Lower leg skin (tissue), 3 donors: ENCODE data around the gene ADARB2.

Source experiments
- POLR2A ChIP-seq, 2 donors: fragments of 450-650 bp; IDR thresholded peaks; one replicate each; pipeline ENCODE4 v1.6.1; 2016 to 2017; ENCODE audit warnings: antibody characterized with exemption in 2 of 2, mild to moderate bottlenecking in 1 of 2, moderate library complexity in 1 of 2
- TF ChIP-seq, protein P1 (sequence below), 3 donors: fragments of 450-650 bp; IDR thresholded peaks; one replicate each; pipeline ENCODE4 v1.5.1; 2016; ENCODE audit warnings: antibody characterized with exemption in 3 of 3, mild to moderate bottlenecking in 3 of 3, moderate library complexity in 2 of 3

DNA sequence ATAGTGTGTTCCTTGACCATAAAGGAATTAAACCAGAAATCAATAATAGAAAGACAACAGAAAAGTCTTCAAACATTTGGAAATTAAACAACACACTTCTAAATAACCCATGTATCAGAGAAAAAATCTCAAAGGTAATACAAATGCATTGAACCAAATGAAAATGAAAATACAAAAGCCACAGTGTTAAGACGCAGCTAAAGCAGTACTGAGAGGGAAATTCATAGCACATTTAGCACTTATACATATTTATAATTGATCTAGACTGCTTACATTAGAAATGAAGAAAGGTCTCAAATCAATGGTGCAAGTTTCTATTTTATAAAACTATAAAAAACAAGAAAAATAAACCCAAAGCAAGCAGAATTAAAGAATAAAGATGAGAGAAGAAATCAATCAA, 306.1 kb downstream of the ADARB2 start:
- TF ChIP-seq, protein P1, sequence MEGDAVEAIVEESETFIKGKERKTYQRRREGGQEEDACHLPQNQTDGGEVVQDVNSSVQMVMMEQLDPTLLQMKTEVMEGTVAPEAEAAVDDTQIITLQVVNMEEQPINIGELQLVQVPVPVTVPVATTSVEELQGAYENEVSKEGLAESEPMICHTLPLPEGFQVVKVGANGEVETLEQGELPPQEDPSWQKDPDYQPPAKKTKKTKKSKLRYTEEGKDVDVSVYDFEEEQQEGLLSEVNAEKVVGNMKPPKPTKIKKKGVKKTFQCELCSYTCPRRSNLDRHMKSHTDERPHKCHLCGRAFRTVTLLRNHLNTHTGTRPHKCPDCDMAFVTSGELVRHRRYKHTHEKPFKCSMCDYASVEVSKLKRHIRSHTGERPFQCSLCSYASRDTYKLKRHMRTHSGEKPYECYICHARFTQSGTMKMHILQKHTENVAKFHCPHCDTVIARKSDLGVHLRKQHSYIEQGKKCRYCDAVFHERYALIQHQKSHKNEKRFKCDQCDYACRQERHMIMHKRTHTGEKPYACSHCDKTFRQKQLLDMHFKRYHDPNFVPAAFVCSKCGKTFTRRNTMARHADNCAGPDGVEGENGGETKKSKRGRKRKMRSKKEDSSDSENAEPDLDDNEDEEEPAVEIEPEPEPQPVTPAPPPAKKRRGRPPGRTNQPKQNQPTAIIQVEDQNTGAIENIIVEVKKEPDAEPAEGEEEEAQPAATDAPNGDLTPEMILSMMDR (IDR thresholded peaks at IDR 0.05) = no peak
- TF ChIP-seq POLR2A (IDR thresholded peaks at IDR 0.05) = no peak
